Breast epithelium (tissue), 4 donors: ENCODE data around the gene CPM. TPM values are rescaled to one million over a fixed set of nuclear protein-coding genes. Genes with fewer than 3 reads are reported as not detected.

Experiments
- DNase-seq, 2 donors: peaks; one replicate each; pipeline ENCODE4 v3.0.0-alpha.2; 2019; ENCODE audit warnings: low spot score in 2 of 2
- H3K27ac ChIP-seq, 2 donors: fragments of 200-600 bp; sonication (generic) in 1 of 2; one replicate each; pipeline ENCODE4 v1.5.1; 2016 to 2019; ENCODE audit warnings: mild to moderate bottlenecking in 1 of 2
- H3K27me3 ChIP-seq, 2 donors: fragments of 200-600 bp; sonication (generic) in 1 of 2; one replicate each; pipeline versions ENCODE4 v1.5.1 to v1.6.0; 2017 to 2019; ENCODE audit warnings: control low read depth in 1 of 2, mild to moderate bottlenecking in 1 of 2
- H3K36me3 ChIP-seq: fragments of 200-600 bp; one replicate; pipeline ENCODE4 v1.5.1; 2019
- H3K4me1 ChIP-seq, 2 donors: fragments of 200-600 bp; sonication (generic); one replicate each; pipeline ENCODE4 v1.5.1; 2016 to 2019; ENCODE audit warnings: control low read depth in 1 of 2
- H3K4me3 ChIP-seq, 3 donors: fragments of 200-600 bp; sonication (generic); 1 replicate in 2 of 3; 2 replicates in 1 of 3; pipeline ENCODE4 v1.5.1; 2016 to 2019; ENCODE audit warnings: mild to moderate bottlenecking in 3 of 3, moderate library complexity in 2 of 3
- H3K9me3 ChIP-seq, 2 donors: fragments of 200-600 bp; sonication (generic) in 1 of 2; one replicate each; pipeline ENCODE4 v1.5.1; 2016 to 2019; ENCODE audit warnings: control low read depth in 1 of 2
- POLR2A ChIP-seq: fragments of 450-650 bp; IDR thresholded peaks from one replicate; pipeline ENCODE4 v1.6.1; 2016; ENCODE audit warnings: antibody characterized with exemption, mild to moderate bottlenecking, moderate library complexity
- POLR2AphosphoS5 ChIP-seq, 3 donors: sonication (generic); formaldehyde crosslinking; IDR thresholded peaks; one replicate each; pipeline ENCODE4 v1.6.1; 2017; ENCODE audit warnings: antibody characterized with exemption in 3 of 3
- intact Hi-C: fragments of 100-400 bp; cut with DNase I; formaldehyde crosslinking; loops from one replicate; pipeline ENCODE4 v1.15.1; 2023; ENCODE audit warnings: low total_unique reads
- total RNA-seq, 3 donors: library from RNA; depleted of rRNA; stranded (reverse); fragments of >200 nt; gene quantifications; one replicate each; pipeline ENCODE4 v1.1.0, GENCODE V29; 2016
- TF ChIP-seq, protein P1 (sequence below), 3 donors: fragments of 450-650 bp; IDR thresholded peaks; one replicate each; pipeline ENCODE4 v1.5.1; 2016 to 2017; ENCODE audit warnings: antibody characterized with exemption in 3 of 3, mild to moderate bottlenecking in 3 of 3, moderate library complexity in 3 of 3

Gene CPM
- total RNA-seq, 3 donors from 2014 or later: 63.4 to 1,281 (median 78.3) TPM

GRCh38 chr12:68950511-68950910, 17.5 kb upstream of the CPM start:
- intact Hi-C loops: no loop called here
- Histone ChIP-seq H3K4me1 (no peaks in the 10 kb centered on the region), H3K27me3 (no peaks in the 10 kb centered on the region), H3K9me3 (no peaks in the 10 kb centered on the region), H3K27ac (no peak overlapping the region), H3K36me3 (no peaks in the 10 kb centered on the region), H3K4me3 (no peak overlapping the region)
- TF ChIP-seq POLR2A (no peak), POLR2AphosphoS5 (IDR thresholded peaks at IDR 0.05) (no peak)
- TF ChIP-seq, protein P1, sequence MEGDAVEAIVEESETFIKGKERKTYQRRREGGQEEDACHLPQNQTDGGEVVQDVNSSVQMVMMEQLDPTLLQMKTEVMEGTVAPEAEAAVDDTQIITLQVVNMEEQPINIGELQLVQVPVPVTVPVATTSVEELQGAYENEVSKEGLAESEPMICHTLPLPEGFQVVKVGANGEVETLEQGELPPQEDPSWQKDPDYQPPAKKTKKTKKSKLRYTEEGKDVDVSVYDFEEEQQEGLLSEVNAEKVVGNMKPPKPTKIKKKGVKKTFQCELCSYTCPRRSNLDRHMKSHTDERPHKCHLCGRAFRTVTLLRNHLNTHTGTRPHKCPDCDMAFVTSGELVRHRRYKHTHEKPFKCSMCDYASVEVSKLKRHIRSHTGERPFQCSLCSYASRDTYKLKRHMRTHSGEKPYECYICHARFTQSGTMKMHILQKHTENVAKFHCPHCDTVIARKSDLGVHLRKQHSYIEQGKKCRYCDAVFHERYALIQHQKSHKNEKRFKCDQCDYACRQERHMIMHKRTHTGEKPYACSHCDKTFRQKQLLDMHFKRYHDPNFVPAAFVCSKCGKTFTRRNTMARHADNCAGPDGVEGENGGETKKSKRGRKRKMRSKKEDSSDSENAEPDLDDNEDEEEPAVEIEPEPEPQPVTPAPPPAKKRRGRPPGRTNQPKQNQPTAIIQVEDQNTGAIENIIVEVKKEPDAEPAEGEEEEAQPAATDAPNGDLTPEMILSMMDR (IDR thresholded peaks at IDR 0.05): no peak
- DNase-seq: no peak

- no peak for DNase-seq
- no peak overlapping the region for H3K27ac ChIP-seq
- H3K36me3 ChIP-seq: no peaks in the 10 kb centered on the region
- H3K4me3 ChIP-seq: no peak overlapping the region
- H3K27me3 ChIP-seq: no peaks in the 10 kb centered on the region
- intact Hi-C loops: loop anchor here (2.0 kb wide), 1 partner anchor 64 kb away; no protein-coding TSS in a partner anchor
- TF ChIP-seq, protein P1 (IDR thresholded peaks at IDR 0.05): no peak
- TF ChIP-seq POLR2AphosphoS5 (IDR thresholded peaks at IDR 0.05) (no peak), POLR2A (no peak)
- no peaks in the 10 kb centered on the region for H3K4me1 ChIP-seq
- H3K9me3 ChIP-seq: no peaks in the 10 kb centered on the region
These were observed 12.3 kb upstream of the CPM start for GRCh38 chr12:68945255-68945654.

DNA sequence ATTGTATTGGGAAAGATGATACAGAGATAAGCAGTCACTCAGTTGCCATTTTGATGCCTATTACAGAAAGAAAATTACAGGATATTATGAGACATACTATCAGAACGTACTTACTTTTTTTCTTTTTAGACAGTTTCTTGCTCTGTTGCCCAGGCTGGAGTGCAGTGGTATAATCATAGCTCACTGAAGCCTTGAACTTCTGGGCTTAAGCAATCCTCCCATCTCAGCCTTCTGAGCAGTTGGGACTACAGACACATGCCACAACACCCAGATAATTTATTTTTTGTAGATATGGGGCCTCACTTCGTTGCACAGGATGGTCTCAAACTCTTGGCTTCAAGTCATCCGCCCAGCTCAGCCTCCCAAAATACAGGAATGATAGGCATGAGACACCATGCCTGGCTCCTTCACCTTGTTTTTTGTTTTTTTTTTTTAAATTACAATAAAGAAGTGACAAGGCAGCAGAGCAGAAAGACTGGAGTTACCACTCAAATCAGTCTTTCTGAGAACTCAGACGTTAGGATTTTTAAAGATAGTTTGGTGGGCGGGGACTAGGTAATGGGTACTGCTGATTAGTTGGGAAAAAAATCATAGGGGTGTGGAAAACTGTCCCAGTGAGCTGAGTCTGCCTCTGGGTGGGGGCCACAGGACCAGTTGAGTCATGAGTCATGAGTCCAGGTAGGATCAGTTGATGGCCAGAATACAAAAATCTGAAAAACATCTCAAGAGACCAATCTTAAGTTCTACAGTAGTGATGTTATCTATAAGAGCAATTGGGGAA, 11.5 kb upstream of the CPM start:
- no peak for DNase-seq
- no peaks in the 10 kb centered on the region for H3K9me3 ChIP-seq
- H3K4me1 ChIP-seq: no peaks in the 10 kb centered on the region
- no peaks in the 10 kb centered on the region for H3K36me3 ChIP-seq
- H3K4me3 ChIP-seq: no peak overlapping the region
- no peaks in the 10 kb centered on the region for H3K27me3 ChIP-seq
- H3K27ac ChIP-seq: no peak overlapping the region
- TF ChIP-seq POLR2A (no peak), POLR2AphosphoS5 (IDR thresholded peaks at IDR 0.05) (no peak)
- TF ChIP-seq, protein P1 (IDR thresholded peaks at IDR 0.05): no peak
- intact Hi-C loops: loop anchor here (2.0 kb wide), 1 partner anchor 64 kb away; no protein-coding TSS in a partner anchor

DNA sequence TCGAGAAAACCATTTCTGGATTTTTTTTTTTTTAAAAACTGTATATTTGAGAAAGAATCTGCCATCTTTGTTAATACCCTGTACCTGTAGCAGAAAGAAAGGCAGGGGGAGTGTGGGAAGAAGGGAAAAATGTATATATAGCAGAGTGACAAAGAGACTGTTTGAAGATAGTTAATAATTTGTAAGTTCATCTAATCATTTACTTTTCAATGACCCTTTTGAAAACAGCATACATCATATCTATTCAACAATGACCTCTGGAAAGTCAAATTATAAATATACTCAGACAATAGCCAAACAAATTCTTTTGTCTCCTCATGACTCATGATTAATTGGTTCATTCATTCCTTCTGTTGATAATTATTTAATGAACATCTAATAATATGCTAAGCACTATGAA, 10.9 kb upstream of the CPM start:
- TF ChIP-seq POLR2A (no peak), POLR2AphosphoS5 (IDR thresholded peaks at IDR 0.05) (no peak)
- intact Hi-C loops: loop anchor here (2.0 kb wide), 1 partner anchor 63 kb away; no protein-coding TSS in a partner anchor
- Histone ChIP-seq H3K36me3 (no peaks in the 10 kb centered on the region), H3K27me3 (no peaks in the 10 kb centered on the region), H3K4me1 (no peaks in the 10 kb centered on the region), H3K4me3 (no peak overlapping the region), H3K27ac (no peak overlapping the region), H3K9me3 (no peaks in the 10 kb centered on the region)
- DNase-seq: no peak

DNA sequence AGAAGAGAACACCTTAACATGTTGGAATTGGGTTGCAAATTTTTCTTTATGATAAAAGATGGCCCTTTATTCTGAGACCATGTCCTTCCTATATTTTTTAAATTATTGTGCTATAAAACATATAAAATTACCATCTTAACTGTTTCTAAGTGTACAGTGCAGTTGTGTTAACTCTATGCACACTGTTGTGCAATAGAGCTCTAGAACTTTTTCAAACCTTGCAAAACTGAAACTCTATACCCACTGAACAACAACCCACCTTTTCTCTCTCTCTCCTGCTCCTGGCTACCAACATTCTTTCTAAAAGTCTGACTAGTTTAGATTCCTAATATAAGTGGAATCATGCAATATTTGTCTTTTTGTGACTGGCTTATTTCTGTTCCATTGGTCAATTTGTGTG, 7.8 kb upstream of the CPM start:
- no peak for DNase-seq
- Histone ChIP-seq H3K9me3 (no peaks in the 10 kb centered on the region), H3K27me3 (no peaks in the 10 kb centered on the region), H3K27ac (no peak overlapping the region), H3K4me3 (no peak overlapping the region), H3K4me1 (no peaks in the 10 kb centered on the region), H3K36me3 (no peaks in the 10 kb centered on the region)
- intact Hi-C loops: no loop called here
- TF ChIP-seq POLR2AphosphoS5 (IDR thresholded peaks at IDR 0.05): no peak
- TF ChIP-seq, protein P1 (IDR thresholded peaks at IDR 0.05): no peak
- no peak for TF ChIP-seq POLR2A
